CD4-positive, alpha-beta T cell (primary cell): ENCODE data around the gene TEX51. TPM values are rescaled to one million over a fixed set of nuclear protein-coding genes. Genes with fewer than 3 reads are reported as not detected.

ENCODE experiments used
- ATAC-seq: fragments of 200-7000 bp; cut with Tn5 transposase; one replicate; pipeline ENCODE4 v1.10.0; 2022; ENCODE audit warnings: mild to moderate bottlenecking; ENCODE audit not compliant: poor library complexity
- CTCF ChIA-PET: fragments of 350-600 bp; sonication (Branson Sonifier 250); formaldehyde crosslinking; loops from one replicate; lab custom pipeline; 2021; ENCODE audit warnings: antibody characterized with exemption, inconsistent platforms; lab: Charles Lee
- POLR2A ChIA-PET: fragments of 350-600 bp; sonication (Branson Sonifier 250); formaldehyde crosslinking; loops from one replicate; lab custom pipeline; 2021; ENCODE audit warnings: antibody characterized with exemption, inconsistent platforms; lab: Charles Lee
- DNase-seq, 14 experiments: peaks; one replicate each; pipeline ENCODE4 v3.0.0-alpha.2; 2013 to 2020; ENCODE audit warnings: mixed read lengths in 2 of 14
- H3K27ac ChIP-seq, 2 donors: one replicate each; pipeline versions ENCODE4 v1.5.1 to v1.7.0; 2013; ENCODE audit warnings: low read length in 2 of 2, low read depth in 1 of 2, mild to moderate bottlenecking in 1 of 2
- H3K27me3 ChIP-seq, 2 experiments: 1 replicate in 1 of 2; 2 replicates in 1 of 2; pipeline versions ENCODE4 v1.6.1 to v1.7.0; 2013; ENCODE audit warnings: low read length in 2 of 2, control low read depth in 1 of 2, mild to moderate bottlenecking in 1 of 2, moderate library complexity in 1 of 2; ENCODE audit not compliant: insufficient read depth in 2 of 2, control insufficient read depth in 1 of 2
- H3K36me3 ChIP-seq: one replicate; pipeline ENCODE4 v1.6.1; 2013; ENCODE audit warnings: low read length, control low read depth; ENCODE audit not compliant: insufficient read depth
- H3K4me1 ChIP-seq: one replicate; pipeline ENCODE4 v1.6.1; 2013; ENCODE audit warnings: low read length, control low read depth; ENCODE audit not compliant: insufficient read depth
- H3K4me3 ChIP-seq: one replicate; pipeline ENCODE4 v1.5.1; 2013; ENCODE audit warnings: mild to moderate bottlenecking, low read length, moderate library complexity
- H3K9me3 ChIP-seq, 2 experiments: 1 replicate in 1 of 2; 2 replicates in 1 of 2; pipeline versions ENCODE4 v1.6.1 to v1.7.0; 2013; ENCODE audit warnings: low read length in 2 of 2, mild to moderate bottlenecking in 2 of 2, control low read depth in 1 of 2, moderate library complexity in 1 of 2; ENCODE audit not compliant: control insufficient read depth in 1 of 2, insufficient read depth in 1 of 2
- H3K27ac Mint-ChIP-seq: one replicate; pipeline ENCODE4 v1.8.0; 2020; ENCODE audit warnings: mixed read lengths
- H3K27me3 Mint-ChIP-seq: one replicate; pipeline ENCODE4 v1.8.0; 2021; ENCODE audit warnings: mixed read lengths
- H3K36me3 Mint-ChIP-seq: one replicate; pipeline ENCODE4 v1.8.0; 2021; ENCODE audit warnings: low read depth, mixed read lengths
- H3K4me1 Mint-ChIP-seq: one replicate; pipeline ENCODE4 v1.8.0; 2021; ENCODE audit warnings: low read depth, mixed read lengths
- H3K4me3 Mint-ChIP-seq: one replicate; pipeline ENCODE4 v1.8.0; 2020; ENCODE audit warnings: mild to moderate bottlenecking, mixed read lengths
- H3K9me3 Mint-ChIP-seq: one replicate; pipeline ENCODE4 v1.8.0; 2020; ENCODE audit warnings: mixed read lengths
- CTCF ChIP-seq: fragments of 200-600 bp; IDR thresholded peaks from one replicate; pipeline ENCODE4 v1.8.0; 2022; ENCODE audit warnings: antibody characterized with exemption, mild to moderate bottlenecking
- intact Hi-C, 2 experiments: fragments of 100-400 bp; cut with DNase I in 1 of 2; cut with micrococcal nuclease in 1 of 2; formaldehyde crosslinking; loops; one replicate each; pipeline versions ENCODE4 v1.15.1 to v1.9.0; 2023 to 2025; cut with DNase I, micrococcal nuclease
- total RNA-seq, 174 experiments: library from RNA in 2 of 174; stranded (reverse) in 2 of 174; gene quantifications; one replicate each; pipeline ENCODE4 v1.2.3 and lab custom pipeline; 2021 to 2026

TEX51 gene
- total RNA-seq, 2 experiments from 2014 or later: not detected

DNA sequence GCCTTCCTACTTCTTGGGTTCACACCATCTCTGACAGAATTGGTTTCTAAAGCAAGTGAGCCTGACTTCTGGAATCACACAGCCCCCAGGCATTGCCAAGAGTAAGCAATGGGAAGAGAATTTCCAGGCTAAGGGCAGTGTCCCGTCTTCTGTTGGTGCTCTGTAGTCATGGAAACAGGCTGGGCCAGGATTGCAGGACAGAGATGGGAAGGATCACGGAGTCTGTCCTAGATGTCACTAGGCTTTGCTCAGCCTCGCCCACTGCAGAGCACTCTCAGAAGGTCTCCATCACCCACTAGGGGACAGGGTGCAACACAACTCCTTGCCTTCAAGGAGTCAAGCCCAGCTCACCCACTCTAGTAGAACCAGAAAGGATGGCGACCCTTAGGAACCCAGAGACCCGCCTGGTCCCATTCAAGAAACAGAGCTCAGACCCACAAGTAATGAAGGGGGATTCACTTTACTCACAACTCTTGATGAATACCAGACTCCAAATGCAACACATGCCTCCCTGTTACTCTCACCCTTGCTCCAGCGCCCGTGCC, 48.6 kb upstream of the TEX51 start:
- no peaks in the 10 kb centered on the region for H3K4me1 Mint-ChIP-seq
- CTCF ChIA-PET: no interaction called here
- no peaks in the 10 kb centered on the region for H3K9me3 Mint-ChIP-seq
- TF ChIP-seq CTCF: no peak
- intact Hi-C loops: no loop called here
- H3K27me3 Mint-ChIP-seq: peaks cover 4% of the 10 kb centered on the region
- H3K27me3 ChIP-seq: no peaks in the 10 kb centered on the region
- H3K36me3 ChIP-seq: no peaks in the 10 kb centered on the region
- peaks cover 0 to 4% of the 10 kb centered on the region in 2 experiments for H3K9me3 ChIP-seq
- no peak overlapping the region for H3K27ac Mint-ChIP-seq
- H3K4me3 ChIP-seq: no peak overlapping the region
- no peaks in the 10 kb centered on the region for H3K4me1 ChIP-seq
- no peaks in the 10 kb centered on the region for H3K36me3 Mint-ChIP-seq
- ATAC-seq (no peak), DNase-seq (no peak)
- H3K4me3 Mint-ChIP-seq: no peak overlapping the region
- no peak overlapping the region for H3K27ac ChIP-seq
- POLR2A ChIA-PET: no interaction called here

DNA sequence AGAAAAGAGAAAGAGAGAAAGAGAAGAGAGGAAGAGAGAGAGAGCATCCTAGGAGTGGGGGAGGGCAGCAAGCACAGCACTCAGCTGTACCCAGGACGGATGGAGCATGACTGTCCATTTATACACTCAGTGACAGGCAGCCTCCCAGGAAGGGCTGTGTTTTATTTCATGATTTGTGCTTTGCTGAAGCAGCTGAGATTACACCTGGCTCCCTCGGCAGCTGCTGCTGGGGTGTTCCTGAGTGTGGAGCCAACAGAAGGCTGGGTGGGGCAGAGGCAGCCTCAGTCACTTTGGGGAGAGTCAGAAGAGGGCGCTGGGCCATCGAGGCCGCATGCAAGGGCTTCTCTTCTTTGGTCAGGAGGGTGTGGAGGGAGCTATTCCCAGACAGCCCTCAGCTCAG, 47.8 kb upstream of the TEX51 start:
- Histone ChIP-seq H3K27me3 (no peaks in the 10 kb centered on the region), H3K4me1 (no peaks in the 10 kb centered on the region), H3K9me3 (peaks cover 0 to 4% of the 10 kb centered on the region in 2 experiments), H3K27ac (no peak overlapping the region), H3K4me3 (no peak overlapping the region), H3K36me3 (no peaks in the 10 kb centered on the region)
- POLR2A ChIA-PET: no interaction called here
- Mint-ChIP-seq H3K27me3 (peaks cover 4% of the 10 kb centered on the region), H3K4me3 (no peak overlapping the region), H3K27ac (no peak overlapping the region), H3K9me3 (no peaks in the 10 kb centered on the region), H3K36me3 (no peaks in the 10 kb centered on the region), H3K4me1 (no peaks in the 10 kb centered on the region)
- ATAC-seq (no peak), DNase-seq (no peak)
- no peak for TF ChIP-seq CTCF
- intact Hi-C loops: no loop called here
- CTCF ChIA-PET: no interaction called here

GRCh38 chr2:126851756-126852155, 46.9 kb upstream of the TEX51 start:
- POLR2A ChIA-PET: no interaction called here
- no peak for ATAC-seq
- no peaks in the 10 kb centered on the region for H3K27me3 ChIP-seq

More at GRCh38 chr2:126851756-126852155, 46.9 kb upstream of the TEX51 start:
- H3K36me3 Mint-ChIP-seq: no peaks in the 10 kb centered on the region
- H3K27me3 Mint-ChIP-seq: peaks cover 4% of the 10 kb centered on the region
- Histone ChIP-seq H3K27ac (no peak overlapping the region), H3K36me3 (no peaks in the 10 kb centered on the region), H3K9me3 (peaks cover 0 to 4% of the 10 kb centered on the region in 2 experiments), H3K4me3 (no peak overlapping the region), H3K4me1 (no peaks in the 10 kb centered on the region)
- H3K4me3 Mint-ChIP-seq: no peak overlapping the region
- CTCF ChIA-PET: no interaction called here
- no peak overlapping the region for H3K27ac Mint-ChIP-seq
- H3K4me1 Mint-ChIP-seq: no peaks in the 10 kb centered on the region
- DNase-seq: no peak
- intact Hi-C loops: no loop called here
- TF ChIP-seq CTCF: no peak
- no peaks in the 10 kb centered on the region for H3K9me3 Mint-ChIP-seq
